ENCODE measurements around the gene ANKRD42. TPM values are rescaled to one million over a fixed set of nuclear protein-coding genes. Genes with fewer than 3 reads are reported as not detected.

Gene ANKRD42
- total RNA-seq (2021; fragmentation: NEBNext Ultra II Directional; extraction: Animal tissue kit (Norgen Biotek cat#: 25700)): 5.5 and 5.6 TPM in 2 replicates
- 1.4 and 2.0 TPM in 2 replicates for polyA plus RNA-seq (2011; rRNA removed)
- 2.9 TPM for polyA plus RNA-seq (2011; cell fraction: cytosol; rRNA removed)
- 1.1 TPM for polyA plus RNA-seq (2011; cell fraction: nucleus; rRNA removed)
- 2.9 to 4.5 TPM (median 3.7 TPM) in 4 replicates for polyA plus RNA-seq (2012, experiment 1 of 2)
- polyA plus RNA-seq (2012, experiment 2 of 2): 0.85 TPM
- polyA plus RNA-seq (2013, experiment 1 of 2): 3.0 TPM
- 2.7 TPM for polyA plus RNA-seq (2013, experiment 2 of 2)
- polyA minus RNA-seq (2011; rRNA and poly(A)+ RNA removed): 4.0 and 4.7 TPM in 2 replicates
- 2.4 TPM for polyA minus RNA-seq (2011; cell fraction: cytosol; rRNA and poly(A)+ RNA removed)
- 2.3 TPM for polyA minus RNA-seq (2011; cell fraction: nucleus; rRNA and poly(A)+ RNA removed)
- long read RNA-seq, experiment 1, partial matches to known transcripts: 0 of 3 reads
- long read RNA-seq, experiment 1, other reads (novel, unspliced or antisense): 2 of 3 reads
- long read RNA-seq, experiment 2, partial matches to known transcripts: 1 of 3 reads
- long read RNA-seq, experiment 2, other reads (novel, unspliced or antisense): 2 of 3 reads

GRCh38 chr11:83193315-83194280 lies at the start of gene ANKRD42:
TSS of gene ANKRD42 (plus strand) at chr11:83193712. CDS start at chr11:83194671, 959 bp downstream.
- Histone ChIP-seq H3K27me3 (replicated peaks in 1 of 4; ENCODE audit: control insufficient read depth in 3 of 4, extremely low read depth in 1 of 4, insufficient read depth in 3 of 4, low read length in 3 of 4) (peaks cover 0 to 2% (median 0%) of the 10 kb centered on the region in 4 experiments; a peak in 2 of 7 replicates), H2BK120ac (replicated peaks; ENCODE audit: low read depth, low read length) (no peak within 1 kb of the TSS), H3K9ac (replicated peaks in 1 of 4; ENCODE audit: extremely low read depth in 1 of 4, low read depth in 3 of 4, low read length in 3 of 4) (peak within 1 kb of the TSS; percentile 73 to 87 (median 86)), H2BK5ac (ENCODE audit: low read depth, low read length) (peak within 1 kb of the TSS; percentile 74), H3K56ac (replicated peaks; ENCODE audit: insufficient read length, low read depth, low read length) (no peak within 1 kb of the TSS), H4K91ac (replicated peaks; ENCODE audit: insufficient read length, low read length) (peak within 1 kb of the TSS; percentile 62), H4K5ac (ENCODE audit: insufficient read length, low read depth, low read length) (peak within 1 kb of the TSS; percentile 89), H3K79me1 (ENCODE audit: low read depth, low read length) (0 out of 2 replicates have a peak, but pooled peaks cover 4% of the 10 kb centered on the region), H3K18ac (ENCODE audit: extremely low read depth, low read length) (peak within 1 kb of the TSS; percentile 93; the same call in 1 of the 2 replicates), H2BK15ac (ENCODE audit: low read length) (no peak within 1 kb of the TSS), H4K8ac (ENCODE audit: extremely low read depth, insufficient read depth, low read length) (peak within 1 kb of the TSS; percentile 96), H2BK12ac (ENCODE audit: low read depth, low read length) (no peak within 1 kb of the TSS), H3K4me2 (ENCODE audit: insufficient read depth in 1 of 2, low read depth in 2 of 2, low read length in 2 of 2) (peak within 1 kb of the TSS; percentile 97), H3K79me2 (ENCODE audit: control insufficient read depth in 1 of 2, insufficient read depth in 2 of 2, low read length in 2 of 2) (peaks cover 5 to 16% of the 10 kb centered on the region in 2 experiments), H3K27ac (ENCODE audit: low read depth, low read length) (peak within 1 kb of the TSS; percentile 74), H3K23me2 (ENCODE audit: low read depth, low read length) (peaks cover 10% of the 10 kb centered on the region), H3K23ac (ENCODE audit: insufficient read length) (no peak within 1 kb of the TSS), H3K36me3 (ENCODE audit: control insufficient read depth in 2 of 4, insufficient read depth in 4 of 4, low read length in 3 of 4) (peaks cover 4 to 32% (median 12%) of the 10 kb centered on the region in 4 experiments; a peak in 7 of 8 replicates), H3K9me3 (ENCODE audit: insufficient read depth in 2 of 2, low read depth in 1 of 2, low read length in 1 of 2) (no peaks in the 10 kb centered on the region), H3K14ac (ENCODE audit: insufficient read length) (no peak within 1 kb of the TSS), H4K20me1 (replicated peaks in 1 of 2; ENCODE audit: control insufficient read depth in 1 of 2, insufficient read depth in 2 of 2, low read length in 2 of 2) (no peaks in the 10 kb centered on the region), H3K4me1 (replicated peaks in 1 of 4; ENCODE audit: control insufficient read depth in 3 of 4, insufficient read depth in 4 of 4, low read length in 3 of 4) (peaks cover 0 to 2% (median 0%) of the 10 kb centered on the region in 4 experiments; a peak in 1 of 7 replicates), H2BK20ac (ENCODE audit: low read length) (no peak within 1 kb of the TSS), H2AFZ (ENCODE audit: low read length) (peak within 1 kb of the TSS; percentile 93), H2AK5ac (ENCODE audit: low read depth, low read length) (no peak within 1 kb of the TSS), H3K4me3 (ENCODE audit: extremely low read depth in 1 of 4, insufficient read depth in 2 of 4, low read depth in 3 of 4, low read length in 4 of 4) (peak within 1 kb of the TSS; percentile 65 to 99 (median 95)), H3K4ac (replicated peaks; ENCODE audit: insufficient read length, low read depth, low read length) (no peak within 1 kb of the TSS)
- 1% methylated on average over 62 of the region's 67 CpGs; no CpG with 5 or more reads in 1 of the 2 experiments for WGBS, 2 experiments (ENCODE audit: extremely low coverage in 1 of 2, insufficient coverage in 1 of 2, insufficient read length in 1 of 2, insufficient replicate concordance in 2 of 2, low coverage in 1 of 2, low lambda C conversion rate in 2 of 2, missing lambda C conversion rate in 1 of 2)
- ChIA-PET CTCF (ENCODE audit: partially characterized antibody) (no interaction called here), POLR2A (ENCODE audit: partially characterized antibody) (interaction anchor here (1.0 to 3.6 kb wide), 3 partner anchors 9 to 88 kb away, joined by 3 to 17 read pairs (median 5); partner anchors contain the start of gene PCF11)
- peak; percentile 90 for FAIRE-seq
- DNase-seq (ENCODE audit: low read depth in 1 of 2, low spot score in 2 of 2): peak; percentile 66 to 87
- TF ChIP-seq RNF2 (IDR thresholded peaks at IDR 0.05; ENCODE audit: borderline replicate concordance, low read depth, low read length, missing control alignments, poor library complexity, severe bottlenecking) (no peak), EZH2 (IDR thresholded peaks at IDR 0.05; ENCODE audit: low read depth, low read length, severe bottlenecking) (no peak), JUN (IDR thresholded peaks at IDR 0.05; ENCODE audit: low read depth, low read length) (peak; percentile 39; the same call in 1 of the 2 replicates), RXRA (IDR thresholded peaks at IDR 0.05; ENCODE audit: insufficient read depth, low read depth, low read length) (no peak), JUND (IDR thresholded peaks at IDR 0.05; ENCODE audit: low read length) (peak; percentile 73; the same call in 1 of the 2 replicates)
- TF ChIP-seq, protein P1, sequence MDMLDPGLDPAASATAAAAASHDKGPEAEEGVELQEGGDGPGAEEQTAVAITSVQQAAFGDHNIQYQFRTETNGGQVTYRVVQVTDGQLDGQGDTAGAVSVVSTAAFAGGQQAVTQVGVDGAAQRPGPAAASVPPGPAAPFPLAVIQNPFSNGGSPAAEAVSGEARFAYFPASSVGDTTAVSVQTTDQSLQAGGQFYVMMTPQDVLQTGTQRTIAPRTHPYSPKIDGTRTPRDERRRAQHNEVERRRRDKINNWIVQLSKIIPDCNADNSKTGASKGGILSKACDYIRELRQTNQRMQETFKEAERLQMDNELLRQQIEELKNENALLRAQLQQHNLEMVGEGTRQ (IDR thresholded peaks at IDR 0.05; ENCODE audit: low read length): no peak

Data from H1 (cell line).